Muscle of leg (tissue), 11 donors: ENCODE results near the gene EFNA4. TPM values are rescaled to one million over a fixed set of nuclear protein-coding genes. Genes with fewer than 3 reads are reported as not detected.

Source experiments
- DNase-seq: peaks from one replicate; pipeline ENCODE4 v3.0.0; 2013
- H3K27ac ChIP-seq: one replicate; pipeline ENCODE4 v1.5.1; 2013; ENCODE audit warnings: mild to moderate bottlenecking, low read length, control low read depth
- H3K27me3 ChIP-seq: one replicate; pipeline ENCODE4 v1.6.1; 2013; ENCODE audit warnings: low read length; ENCODE audit not compliant: control insufficient read depth, insufficient read depth
- H3K36me3 ChIP-seq: one replicate; pipeline ENCODE4 v1.6.1; 2013; ENCODE audit warnings: low read length; ENCODE audit not compliant: control insufficient read depth, insufficient read depth
- H3K4me1 ChIP-seq: one replicate; pipeline ENCODE4 v1.6.1; 2013; ENCODE audit warnings: low read length; ENCODE audit not compliant: control insufficient read depth, insufficient read depth
- H3K4me3 ChIP-seq: one replicate; pipeline ENCODE4 v1.5.1; 2013; ENCODE audit warnings: low read length, control low read depth
- H3K9me3 ChIP-seq: replicated peaks from 2 replicates; pipeline ENCODE4 v1.6.1; 2013; ENCODE audit warnings: low read depth, low read length; ENCODE audit not compliant: control insufficient read depth
- WGBS: methylation state at CpG from one replicate; pipeline ENCODE4 v1.1.5; 2013; ENCODE audit warnings: missing lambda C conversion rate; ENCODE audit not compliant: insufficient coverage; 5-methylcytosine and 5-hydroxymethylcytosine counted together
- polyA plus RNA-seq, 8 donors: library from polyadenylated mRNA; unstranded; fragments of 120-200 nt; gene quantifications; one replicate each; pipeline versions ENCODE4 v1.2.1 to v1.2.3, GENCODE V29; 2013; ENCODE audit warnings: inconsistent platforms in 1 of 8, low replicate concordance in 1 of 8; ENCODE audit not compliant: insufficient read length in 8 of 8, insufficient read depth in 1 of 8
- total RNA-seq: library from RNA; stranded (reverse); fragments of 120-200 nt; gene quantifications from one replicate; pipeline ENCODE4 v1.2.4, GENCODE V29; 2013

The EFNA4 gene
- total and polyA plus RNA-seq, 9 donors, result 5.6 to 9.5 (median 7.2) TPM

GRCh38 chr1:155019377-155020245 is 43.9 kb upstream of the EFNA4 start:
- Histone ChIP-seq H3K9me3 (no peaks in the 10 kb centered on the region), H3K4me1 (peaks cover 11% of the 10 kb centered on the region), H3K36me3 (peaks cover 4% of the 10 kb centered on the region), H3K4me3 (no peak overlapping the region), H3K27ac (no peak overlapping the region), H3K27me3 (no peaks in the 10 kb centered on the region)
- 57% methylated on average over 11 of the region's 11 CpGs for WGBS
- no peak for DNase-seq

DNA sequence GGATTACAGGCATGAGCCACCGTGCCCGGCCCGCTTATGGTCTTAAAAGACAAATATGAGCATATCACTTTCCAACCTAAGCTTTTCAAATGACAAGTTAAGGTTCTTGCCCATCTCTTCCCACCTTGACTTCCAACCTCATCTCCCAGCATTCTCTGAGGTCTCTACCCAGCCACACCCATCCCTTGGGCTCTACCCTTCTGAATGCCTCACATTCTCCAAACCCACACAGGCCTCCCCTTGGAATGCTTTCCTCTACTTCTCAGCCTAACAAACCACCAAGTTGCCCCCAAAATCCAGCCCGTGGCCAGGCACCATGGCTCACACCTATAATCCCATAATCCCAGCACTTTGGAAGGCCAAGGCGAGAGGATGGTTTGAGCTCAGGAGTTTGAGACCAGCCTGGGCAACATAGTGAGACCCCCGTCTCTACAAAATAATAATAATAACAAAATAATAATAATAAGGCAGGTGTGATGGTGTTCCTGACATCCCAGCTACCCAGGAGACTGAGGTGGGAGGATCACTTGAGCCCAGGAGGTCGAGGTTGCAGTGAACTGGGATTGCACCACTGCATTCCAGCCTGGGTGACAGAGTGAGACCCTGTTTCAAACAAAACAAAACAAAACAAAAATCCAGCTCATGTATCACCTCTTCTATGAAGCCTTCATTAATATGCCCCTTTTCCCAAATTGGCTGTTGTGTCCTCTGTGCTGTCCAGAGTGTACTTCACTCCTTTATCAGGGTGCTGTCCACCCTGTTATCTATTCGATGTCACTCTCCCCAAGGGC is 41.2 kb upstream of the EFNA4 start:
- H3K27me3 ChIP-seq, result no peaks in the 10 kb centered on the region
- no peak for DNase-seq
- WGBS, result 81% methylated on average over 5 of the region's 8 CpGs

GRCh38 chr1:155022927-155023236 is 40.7 kb upstream of the EFNA4 start:
- Histone ChIP-seq H3K27me3 (no peaks in the 10 kb centered on the region), H3K36me3 (no peaks in the 10 kb centered on the region), H3K9me3 (no peaks in the 10 kb centered on the region), H3K27ac (no peak overlapping the region), H3K4me1 (peaks cover 2% of the 10 kb centered on the region), H3K4me3 (no peak overlapping the region)
- 70% methylated on average over 4 of the region's 4 CpGs for WGBS
- no peak for DNase-seq

More for the DNA sequence above, 41.2 kb upstream of the EFNA4 start:
- peaks cover 5% of the 10 kb centered on the region for H3K4me1 ChIP-seq
- H3K9me3 ChIP-seq, result no peaks in the 10 kb centered on the region
- no peak overlapping the region for H3K27ac ChIP-seq
- no peaks in the 10 kb centered on the region for H3K36me3 ChIP-seq
- H3K4me3 ChIP-seq, result no peak overlapping the region

GRCh38 chr1:155023627-155024026 is 39.9 kb upstream of the EFNA4 start:
- 63% methylated on average over 4 of the region's 5 CpGs for WGBS
- Histone ChIP-seq H3K4me3 (no peak overlapping the region), H3K36me3 (no peaks in the 10 kb centered on the region), H3K27me3 (no peaks in the 10 kb centered on the region), H3K27ac (no peak overlapping the region), H3K9me3 (no peaks in the 10 kb centered on the region), H3K4me1 (no peaks in the 10 kb centered on the region)
- DNase-seq, result no peak

DNA sequence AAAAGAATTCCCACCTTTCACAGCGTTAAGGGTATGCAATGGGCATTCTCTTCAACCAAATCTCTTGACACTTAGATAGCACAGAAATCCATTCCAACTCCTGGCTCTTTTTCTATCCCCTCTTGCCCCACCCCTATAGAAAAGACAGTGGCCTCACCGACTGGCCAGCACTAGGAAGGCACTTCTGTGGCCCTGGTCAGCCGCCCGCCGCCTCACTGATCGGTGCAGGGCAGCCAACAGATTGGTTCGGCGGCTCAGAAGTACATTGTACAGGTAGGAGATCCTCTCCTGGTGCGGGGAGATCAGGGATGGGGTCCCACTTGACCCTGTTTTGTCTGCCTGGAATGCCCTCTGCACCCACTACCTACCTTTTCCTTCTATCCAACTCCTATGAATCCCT is 39.2 kb upstream of the EFNA4 start:
- no peaks in the 10 kb centered on the region for H3K27me3 ChIP-seq
- WGBS, result 87% methylated on average over 6 of the region's 9 CpGs
- no peak overlapping the region for H3K27ac ChIP-seq

DNA sequence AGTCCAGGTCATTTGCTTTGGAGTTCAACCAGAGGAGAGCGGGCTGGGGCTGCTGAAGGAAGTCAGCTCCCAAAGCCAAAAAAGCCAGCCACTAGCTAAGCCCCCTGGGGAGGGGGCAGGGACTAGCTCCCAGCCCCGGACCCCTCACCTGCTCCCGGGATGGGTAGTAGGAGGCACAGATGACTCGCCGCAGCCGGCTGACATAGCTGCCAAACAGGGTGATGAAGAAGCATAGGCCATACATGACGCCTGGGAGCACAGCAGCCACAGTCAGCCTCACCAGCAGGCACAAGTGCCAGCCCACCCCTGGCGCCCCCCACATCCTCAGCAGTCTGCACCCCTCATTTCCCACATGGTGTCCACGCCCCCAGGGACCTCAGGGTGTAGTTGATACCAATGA is 37.4 kb upstream of the EFNA4 start:
- Histone ChIP-seq H3K27me3 (no peaks in the 10 kb centered on the region), H3K9me3 (no peaks in the 10 kb centered on the region), H3K4me1 (no peaks in the 10 kb centered on the region), H3K36me3 (no peaks in the 10 kb centered on the region), H3K27ac (no peak overlapping the region), H3K4me3 (no peak overlapping the region)
- no peak for DNase-seq
- whole genome bisulfite sequencing, result 38% methylated on average over 5 of the region's 9 CpGs

More for the DNA sequence above, 39.2 kb upstream of the EFNA4 start:
- Histone ChIP-seq H3K4me3 (no peak overlapping the region), H3K4me1 (no peaks in the 10 kb centered on the region), H3K36me3 (no peaks in the 10 kb centered on the region), H3K9me3 (no peaks in the 10 kb centered on the region)
- no peak for DNase-seq

DNA sequence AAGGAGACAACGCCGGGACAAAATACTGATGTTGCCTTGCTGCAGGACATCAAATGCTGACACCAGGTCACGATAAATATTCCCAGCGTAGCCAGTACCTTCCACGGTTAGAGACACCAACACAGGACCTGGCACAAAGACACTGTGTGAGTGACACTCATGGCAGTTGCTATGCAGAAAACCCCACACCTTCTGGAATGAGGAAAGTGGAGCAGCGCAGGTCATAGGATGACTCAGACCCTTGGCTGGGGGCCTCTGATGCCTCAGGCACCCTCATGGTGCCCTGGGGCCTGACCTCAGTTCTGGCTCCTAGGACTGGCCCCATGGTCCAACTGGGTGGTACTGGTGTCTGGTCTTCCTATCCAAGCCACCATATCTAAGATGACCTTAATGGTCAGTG is 37.0 kb upstream of the EFNA4 start:
- H3K36me3 ChIP-seq, result no peaks in the 10 kb centered on the region
- H3K27me3 ChIP-seq, result no peaks in the 10 kb centered on the region
- H3K27ac ChIP-seq, result no peak overlapping the region
- H3K4me3 ChIP-seq, result no peak overlapping the region
- DNase-seq, result no peak
- no peaks in the 10 kb centered on the region for H3K9me3 ChIP-seq
- 88% methylated on average over 6 of the region's 6 CpGs for WGBS
- H3K4me1 ChIP-seq, result no peaks in the 10 kb centered on the region

GRCh38 chr1:155029513-155030242 is 33.9 kb upstream of the EFNA4 start:
- no peak for DNase-seq
- no peaks in the 10 kb centered on the region for H3K9me3 ChIP-seq
- H3K4me3 ChIP-seq, result no peak overlapping the region
- H3K36me3 ChIP-seq, result no peaks in the 10 kb centered on the region
- WGBS, result 72% methylated on average over 12 of the region's 16 CpGs
- H3K27me3 ChIP-seq, result peaks cover 2% of the 10 kb centered on the region
- H3K27ac ChIP-seq, result no peak overlapping the region
- H3K4me1 ChIP-seq, result no peaks in the 10 kb centered on the region

DNA sequence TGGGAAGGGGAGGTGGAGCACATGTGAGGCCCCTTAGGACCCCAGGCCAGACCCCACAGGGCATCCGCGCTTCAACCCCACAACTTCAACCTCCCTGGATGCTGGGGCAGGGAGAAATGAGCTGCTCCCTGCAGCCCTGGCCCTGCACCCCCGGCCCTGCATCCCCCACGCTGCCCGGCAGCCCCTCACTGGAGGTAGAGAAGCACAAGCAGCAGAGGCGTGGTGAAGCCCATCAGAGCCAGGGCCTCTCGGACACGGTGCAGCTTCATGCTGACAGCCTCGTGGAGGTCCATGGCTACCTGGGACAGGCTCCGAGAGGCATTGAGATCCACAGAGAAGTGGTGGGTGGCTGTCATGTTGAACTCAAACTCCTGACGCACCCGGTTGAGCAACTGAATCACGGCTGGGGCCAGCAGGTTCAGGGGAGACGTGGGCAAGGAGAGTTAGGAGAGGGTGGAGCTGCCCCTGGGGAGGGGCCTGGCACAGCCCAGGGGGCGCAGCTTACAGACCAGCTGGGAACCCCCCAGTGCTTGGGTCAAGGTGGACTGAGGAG is 33.2 kb upstream of the EFNA4 start:
- H3K4me1 ChIP-seq, result no peaks in the 10 kb centered on the region
- H3K36me3 ChIP-seq, result no peaks in the 10 kb centered on the region
- H3K27me3 ChIP-seq, result peaks cover 2% of the 10 kb centered on the region
- WGBS, result 83% methylated on average over 13 of the region's 15 CpGs
- no peaks in the 10 kb centered on the region for H3K9me3 ChIP-seq
- DNase-seq, result no peak
- H3K4me3 ChIP-seq, result no peak overlapping the region
- no peak overlapping the region for H3K27ac ChIP-seq

DNA sequence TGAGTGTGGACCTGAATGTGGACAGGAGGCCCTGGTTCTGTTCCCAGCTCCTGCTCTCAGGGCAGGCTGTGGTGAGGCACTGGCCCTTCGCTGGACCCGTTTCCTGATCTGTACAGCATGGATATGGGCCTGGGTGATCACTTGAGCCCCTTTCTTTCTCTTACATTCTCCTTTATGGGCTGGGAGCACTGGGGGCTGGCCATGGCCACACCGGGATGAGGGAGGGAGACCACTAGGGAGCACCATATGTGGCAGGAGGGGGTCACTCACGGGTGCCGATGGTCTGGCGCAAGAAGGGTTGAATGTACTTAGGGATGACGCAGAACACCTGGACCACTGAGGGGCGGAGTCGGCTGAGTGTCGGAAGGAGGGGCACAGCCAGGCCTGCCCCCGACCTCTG is 32.6 kb upstream of the EFNA4 start:
- no peak overlapping the region for H3K27ac ChIP-seq
- no peaks in the 10 kb centered on the region for H3K4me1 ChIP-seq
- WGBS, result 73% methylated on average over 10 of the region's 11 CpGs
- H3K4me3 ChIP-seq, result no peak overlapping the region
- H3K9me3 ChIP-seq, result no peaks in the 10 kb centered on the region
- H3K27me3 ChIP-seq, result peaks cover 2% of the 10 kb centered on the region
- H3K36me3 ChIP-seq, result no peaks in the 10 kb centered on the region
- no peak for DNase-seq
